Mesothelial cell of epicardium (in vitro differentiated cells): ENCODE measurements around the gene RARB. TPM values are rescaled to one million over a fixed set of nuclear protein-coding genes. Genes with fewer than 3 reads are reported as not detected.

ENCODE experiments used
- DNase-seq, 2 experiments: peaks; one replicate each; pipeline ENCODE4 v3.0.0; 2021; ENCODE audit warnings: low spot score in 2 of 2; ENCODE audit not compliant: unreplicated experiment in 2 of 2
- H3K27ac Mint-ChIP-seq: 2 replicates; pipeline ENCODE4 v1.8.0; 2021; ENCODE audit warnings: mixed read lengths
- H3K27me3 Mint-ChIP-seq: 2 replicates; pipeline ENCODE4 v1.8.0; 2021; ENCODE audit warnings: low read depth, mixed read lengths
- H3K36me3 Mint-ChIP-seq: 2 replicates; pipeline ENCODE4 v1.8.0; 2021; ENCODE audit warnings: mixed read lengths
- H3K4me1 Mint-ChIP-seq: 2 replicates; pipeline ENCODE4 v1.8.0; 2021; ENCODE audit warnings: mixed read lengths
- H3K4me3 Mint-ChIP-seq: 2 replicates; pipeline ENCODE4 v1.8.0; 2021; ENCODE audit warnings: mild to moderate bottlenecking, moderate library complexity, mixed read lengths
- H3K9me3 Mint-ChIP-seq: 2 replicates; pipeline ENCODE4 v1.8.0; 2021; ENCODE audit warnings: mixed read lengths
- total RNA-seq: library from RNA; stranded (reverse); gene quantifications from 3 replicates; pipeline ENCODE4 v1.2.1, GENCODE V29; 2021
- TF ChIP-seq, protein P1 (sequence below): fragments of 200-600 bp; sonication (generic); IDR thresholded peaks from one replicate; pipeline ENCODE4 v1.5.0; 2021; ENCODE audit warnings: antibody characterized with exemption; ENCODE audit not compliant: unreplicated experiment

The RARB gene
- total RNA-seq, 1 donor from 2014 or later: 117 TPM

DNA sequence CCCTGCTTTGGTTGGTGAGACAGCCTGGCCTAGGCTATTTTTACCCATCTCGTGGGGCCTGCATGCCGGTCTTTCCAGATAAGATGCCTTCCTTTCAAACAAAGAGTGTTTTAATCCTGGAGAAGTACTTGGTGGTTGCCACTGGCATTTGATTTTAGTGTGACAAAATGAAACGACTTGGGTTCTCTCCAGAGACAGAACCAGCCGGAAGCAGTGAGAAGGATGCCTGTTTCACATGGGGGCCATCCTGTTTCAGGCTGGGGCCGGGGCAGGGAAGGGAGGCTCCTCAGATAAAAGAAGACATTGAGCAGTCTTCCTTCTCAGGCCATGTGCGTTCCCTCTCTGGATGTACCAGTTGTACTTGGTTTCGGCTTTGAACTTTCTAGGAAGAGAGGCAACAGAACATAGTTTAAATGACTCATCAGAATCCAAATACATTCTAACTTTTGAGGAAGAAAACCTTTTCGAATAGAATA lies 161.8 kb downstream of the RARB start:
- peaks cover 46% of the 10 kb centered on the region for H3K4me1 Mint-ChIP-seq
- TF ChIP-seq, protein P1, sequence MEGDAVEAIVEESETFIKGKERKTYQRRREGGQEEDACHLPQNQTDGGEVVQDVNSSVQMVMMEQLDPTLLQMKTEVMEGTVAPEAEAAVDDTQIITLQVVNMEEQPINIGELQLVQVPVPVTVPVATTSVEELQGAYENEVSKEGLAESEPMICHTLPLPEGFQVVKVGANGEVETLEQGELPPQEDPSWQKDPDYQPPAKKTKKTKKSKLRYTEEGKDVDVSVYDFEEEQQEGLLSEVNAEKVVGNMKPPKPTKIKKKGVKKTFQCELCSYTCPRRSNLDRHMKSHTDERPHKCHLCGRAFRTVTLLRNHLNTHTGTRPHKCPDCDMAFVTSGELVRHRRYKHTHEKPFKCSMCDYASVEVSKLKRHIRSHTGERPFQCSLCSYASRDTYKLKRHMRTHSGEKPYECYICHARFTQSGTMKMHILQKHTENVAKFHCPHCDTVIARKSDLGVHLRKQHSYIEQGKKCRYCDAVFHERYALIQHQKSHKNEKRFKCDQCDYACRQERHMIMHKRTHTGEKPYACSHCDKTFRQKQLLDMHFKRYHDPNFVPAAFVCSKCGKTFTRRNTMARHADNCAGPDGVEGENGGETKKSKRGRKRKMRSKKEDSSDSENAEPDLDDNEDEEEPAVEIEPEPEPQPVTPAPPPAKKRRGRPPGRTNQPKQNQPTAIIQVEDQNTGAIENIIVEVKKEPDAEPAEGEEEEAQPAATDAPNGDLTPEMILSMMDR: no peak
- peaks cover 7% of the 10 kb centered on the region for H3K9me3 Mint-ChIP-seq
- peak overlapping the region; percentile 51 for H3K27ac Mint-ChIP-seq
- no peak for DNase-seq
- peaks cover 36% of the 10 kb centered on the region for H3K36me3 Mint-ChIP-seq
- H3K4me3 Mint-ChIP-seq: no peak overlapping the region
- H3K27me3 Mint-ChIP-seq: no peaks in the 10 kb centered on the region

- no peak overlapping the region for H3K4me3 Mint-ChIP-seq
- TF ChIP-seq, protein P1: no peak
- peaks cover 6% of the 10 kb centered on the region for H3K9me3 Mint-ChIP-seq
- H3K27ac Mint-ChIP-seq: peak overlapping the region; percentile 94
- peaks cover 66% of the 10 kb centered on the region for H3K4me1 Mint-ChIP-seq
- no peaks in the 10 kb centered on the region for H3K27me3 Mint-ChIP-seq
- H3K36me3 Mint-ChIP-seq: peaks cover 40% of the 10 kb centered on the region
- no peak for DNase-seq
Observed at GRCh38 chr3:25592510-25592968, 164.5 kb downstream of the RARB start.

- Mint-ChIP-seq H3K27ac (peak overlapping the region; percentile 94), H3K36me3 (peaks cover 35% of the 10 kb centered on the region), H3K4me3 (no peak overlapping the region), H3K4me1 (peaks cover 66% of the 10 kb centered on the region), H3K9me3 (peaks cover 2% of the 10 kb centered on the region), H3K27me3 (no peaks in the 10 kb centered on the region)
- TF ChIP-seq, protein P1: no peak
- no peak for DNase-seq
Observed at GRCh38 chr3:25593001-25593400, 164.9 kb downstream of the RARB start.

GRCh38 chr3:25594007-25594502 lies 166.0 kb downstream of the RARB start:
- Mint-ChIP-seq H3K27ac (peak overlapping the region; percentile 84), H3K4me3 (no peak overlapping the region), H3K36me3 (peaks cover 26% of the 10 kb centered on the region)

GRCh38 chr3:25597535-25598101 lies 169.6 kb downstream of the RARB start:
- Mint-ChIP-seq H3K9me3 (no peaks in the 10 kb centered on the region), H3K27me3 (no peaks in the 10 kb centered on the region), H3K4me3 (no peak overlapping the region), H3K36me3 (peaks cover 26% of the 10 kb centered on the region), H3K4me1 (peaks cover 38% of the 10 kb centered on the region), H3K27ac (peak overlapping the region; percentile 58)
- DNase-seq: no peak
- TF ChIP-seq, protein P1: no peak

More at GRCh38 chr3:25594007-25594502, 166.0 kb downstream of the RARB start:
- TF ChIP-seq, protein P1: peak; percentile 98
- Mint-ChIP-seq H3K4me1 (peaks cover 64% of the 10 kb centered on the region), H3K27me3 (no peaks in the 10 kb centered on the region), H3K9me3 (no peaks in the 10 kb centered on the region)
- DNase-seq: no peak
